Germinal center (tissue), 1 donor: Measurements from ENCODE around the gene HOXB2.
"Not testable (repeated sequence)": the region's sequence is repeated elsewhere in the genome, so short reads cannot be mapped to it uniquely, and the experiment has no call there.

Experiments used
- DNase-seq: peaks from one replicate; pipeline ENCODE4 v3.0.0; 2012; ENCODE audit warnings: mixed read lengths, low spot score

Gene HOXB2

GRCh38 chr17:48541036-48541576 lies 3.8 kb downstream of the HOXB2 start:
- no peak for DNase-seq

GRCh38 chr17:48540213-48540612 lies 4.7 kb downstream of the HOXB2 start:
- DNase-seq, result no peak

- no peak for DNase-seq
Measured at GRCh38 chr17:48539177-48539576, 5.7 kb downstream of the HOXB2 start.

GRCh38 chr17:48537316-48537715 lies 7.6 kb downstream of the HOXB2 start:
- DNase-seq, result no peak

- DNase-seq, result not testable (repeated sequence)
Measured at GRCh38 chr17:48535793-48536559, 8.9 kb downstream of the HOXB2 start.

GRCh38 chr17:48532261-48532660 lies 12.6 kb downstream of the HOXB2 start:
- DNase-seq, result no peak

GRCh38 chr17:48530887-48531272 lies 14.0 kb downstream of the HOXB2 start, which contains the start of gene HOXB1:
HOXB1 (minus strand) TSS chr17:48531011; CDS start chr17:48530904, 107 bp downstream.
- DNase-seq, result no peak

- no peak for DNase-seq
Measured at GRCh38 chr17:48530208-48530886, 14.6 kb downstream of the HOXB2 start.

GRCh38 chr17:48529683-48530009 lies 15.3 kb downstream of the HOXB2 start:
- no peak for DNase-seq

GRCh38 chr17:48528936-48529682 lies 15.8 kb downstream of the HOXB2 start:
- no peak for DNase-seq

GRCh38 chr17:48528153-48528935 lies 16.6 kb downstream of the HOXB2 start:
- no peak for DNase-seq

GRCh38 chr17:48527547-48527932 lies 17.4 kb downstream of the HOXB2 start:
- DNase-seq, result no peak

GRCh38 chr17:48526608-48527546 lies 18.0 kb downstream of the HOXB2 start:
- no peak for DNase-seq

GRCh38 chr17:48523010-48523409 lies 21.9 kb downstream of the HOXB2 start:
- no peak for DNase-seq

GRCh38 chr17:48522031-48522653 lies 22.8 kb downstream of the HOXB2 start:
- no peak for DNase-seq

- no peak for DNase-seq
Measured at GRCh38 chr17:48520631-48521079, 24.3 kb downstream of the HOXB2 start.

- no peak for DNase-seq
Measured at GRCh38 chr17:48519427-48519826, 25.5 kb downstream of the HOXB2 start.

- no peak for DNase-seq
Measured at GRCh38 chr17:48517478-48517877, 27.4 kb downstream of the HOXB2 start.

- DNase-seq, result no peak
Measured at GRCh38 chr17:48515925-48516900, 28.7 kb downstream of the HOXB2 start.
